Myocyte (in vitro differentiated cells): Measurements from ENCODE around the gene SPTBN1. TPM values are rescaled to one million over a fixed set of nuclear protein-coding genes. Genes with fewer than 3 reads are reported as not detected.

Experiments used
- DNase-seq: peaks from one replicate; pipeline ENCODE4 v3.0.0-alpha.2; 2012; ENCODE audit warnings: low read depth
- polyA plus RNA-seq: library from polyadenylated mRNA; unstranded; fragments of >200 nt; gene quantifications from one replicate; pipeline ENCODE4 v1.2.1, GENCODE V29; 2012; ENCODE audit warnings: missing spikeins
- total RNA-seq: library from RNA; depleted of rRNA; stranded (reverse); fragments of >200 nt; gene quantifications from 2 replicates; pipeline ENCODE4 v1.2.3, GENCODE V29; 2014

SPTBN1 gene
- 277 and 308 TPM in 2 replicates for total RNA-seq
- polyA plus RNA-seq: 222 TPM

DNA sequence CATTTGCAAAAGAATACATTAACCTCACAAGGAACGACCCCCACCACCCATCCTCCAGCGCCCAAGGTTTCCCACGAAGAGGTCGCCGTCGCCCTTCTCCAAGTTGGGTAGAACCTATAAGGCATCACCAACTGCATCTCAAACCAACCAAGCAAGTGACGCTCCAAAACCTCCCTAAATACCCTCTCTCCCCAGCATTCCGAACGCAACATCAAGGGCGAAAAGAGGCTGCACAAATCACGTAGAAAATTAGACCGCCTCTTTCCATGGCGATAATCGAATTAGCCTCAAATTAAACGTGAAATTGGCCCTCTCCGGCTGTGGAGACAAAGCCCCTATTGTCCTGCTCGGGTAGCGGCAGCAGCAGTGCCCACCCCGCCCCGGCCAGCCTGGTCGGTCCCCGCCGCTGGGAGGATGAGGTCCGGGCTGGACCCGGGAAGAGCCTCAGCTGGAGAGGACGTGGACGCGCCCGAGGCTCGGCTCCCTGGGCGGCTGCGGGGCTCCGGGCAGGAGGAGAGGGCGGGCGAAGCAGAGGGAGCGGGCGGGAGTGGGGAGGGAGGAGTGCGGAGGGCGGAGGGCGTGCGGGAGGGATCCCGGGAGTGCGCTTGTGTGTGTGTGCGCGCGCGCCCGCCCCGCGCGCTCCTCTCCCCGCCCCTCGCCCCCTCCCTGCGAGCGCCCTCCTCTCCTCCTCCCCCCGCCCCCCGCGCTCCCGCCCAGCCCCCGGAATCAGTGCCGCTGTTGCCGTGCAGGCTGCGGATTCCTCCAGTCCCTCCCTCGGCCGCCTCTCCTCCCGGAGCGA is at the start of gene SPTBN1:
SPTBN1 (plus strand) TSS at position 765 of the 799 bp plus-strand sequence. CDS start 70,092 bp downstream, outside the sequence.
- peak; percentile 93 for DNase-seq

DNA sequence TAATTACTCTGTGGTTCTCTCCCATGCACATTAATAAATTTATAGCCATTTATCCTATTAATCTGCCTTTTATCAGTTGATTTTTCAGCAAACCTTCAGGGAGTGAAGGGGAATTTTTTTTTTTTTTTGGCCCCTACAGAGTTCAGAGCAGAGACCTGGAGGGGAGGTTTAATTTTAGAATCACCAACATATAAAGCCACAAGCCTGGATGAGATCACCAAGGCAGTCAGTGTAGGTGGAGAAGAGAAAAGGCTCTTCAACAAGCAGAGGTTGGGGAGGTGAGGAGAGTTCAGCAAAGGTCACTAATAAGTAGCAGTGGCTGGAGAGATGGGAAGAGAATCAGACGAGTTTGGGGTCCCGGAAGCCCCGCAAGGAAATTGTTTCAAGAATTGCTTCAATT is 48.4 kb upstream of the SPTBN1 start:
- DNase-seq: peak; percentile 39

DNA sequence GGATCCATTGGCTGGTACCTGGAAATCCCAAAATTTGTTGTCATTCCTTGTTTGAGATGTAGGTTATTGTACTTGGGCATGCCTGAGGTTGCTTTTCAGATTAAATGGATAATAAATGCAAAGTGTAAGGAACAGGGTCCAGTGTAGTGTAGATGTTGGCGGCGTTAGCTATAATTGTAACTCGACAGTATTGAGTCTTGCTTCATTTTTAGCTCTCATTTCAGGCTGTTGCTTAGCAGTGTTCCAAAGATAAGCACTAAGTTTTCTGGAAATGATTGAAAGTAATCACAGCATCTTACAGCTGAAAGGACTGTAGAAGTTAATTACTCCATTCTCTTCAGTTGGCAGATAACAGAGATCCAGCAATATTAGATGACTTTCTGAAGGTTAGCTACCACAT is 47.8 kb upstream of the SPTBN1 start:
- no peak for DNase-seq

GRCh38 chr2:54409752-54410151 is 46.4 kb upstream of the SPTBN1 start:
- DNase-seq: peak; percentile 74

DNA sequence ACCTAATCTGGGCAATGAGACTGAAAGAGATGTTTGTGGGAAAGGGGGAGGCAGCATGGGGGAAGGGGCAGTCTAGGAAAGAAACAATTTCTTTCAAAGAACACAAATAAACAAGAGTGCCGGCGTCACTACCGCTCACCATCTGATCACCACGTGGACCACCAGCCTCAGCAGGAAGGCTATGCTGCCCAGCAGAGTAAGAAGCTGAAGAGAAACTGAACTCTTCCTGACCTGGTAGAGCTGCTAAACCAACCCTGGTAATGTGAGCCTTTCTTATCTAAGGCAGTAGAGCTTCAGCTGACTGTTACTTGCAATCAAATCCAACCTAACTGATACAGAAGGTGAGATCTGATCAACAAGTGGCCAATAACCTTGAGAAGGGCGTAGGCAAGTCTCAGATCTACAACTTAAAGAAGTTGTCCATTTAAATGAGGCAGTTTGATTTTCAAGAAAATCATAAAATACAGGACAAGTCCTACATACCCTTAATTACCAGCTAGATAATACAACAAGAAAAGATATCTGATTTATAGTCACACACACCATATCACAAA is 44.2 kb upstream of the SPTBN1 start:
- no peak for DNase-seq

- DNase-seq: no peak
Observed at GRCh38 chr2:54416166-54416813, 39.8 kb upstream of the SPTBN1 start.

GRCh38 chr2:54416938-54417337 is 39.2 kb upstream of the SPTBN1 start:
- no peak for DNase-seq

DNA sequence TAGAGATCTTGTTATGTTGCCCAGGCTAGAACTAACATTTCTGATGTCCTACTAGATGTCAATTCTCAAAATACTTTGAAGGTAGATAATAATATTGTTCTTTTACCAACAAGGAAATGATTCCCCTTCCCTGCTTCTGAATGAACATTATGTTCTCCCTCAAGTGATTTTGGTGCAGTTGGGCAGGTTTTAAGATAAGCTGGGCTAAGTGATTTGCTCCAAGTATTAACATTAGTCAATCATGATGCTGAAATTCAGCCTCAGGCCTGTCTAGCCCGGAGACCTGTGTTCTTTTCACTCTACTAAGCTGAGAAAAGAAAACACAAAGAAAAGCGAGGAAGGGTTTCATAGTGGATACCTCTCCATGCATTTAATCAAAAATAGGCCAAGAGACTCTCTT is 38.5 kb upstream of the SPTBN1 start:
- no peak for DNase-seq

GRCh38 chr2:54419388-54419787 is 36.7 kb upstream of the SPTBN1 start:
- no peak for DNase-seq

GRCh38 chr2:54419855-54420523 is 36.1 kb upstream of the SPTBN1 start:
- no peak for DNase-seq

- DNase-seq: no peak
Observed at GRCh38 chr2:54420524-54421172, 35.5 kb upstream of the SPTBN1 start.

DNA sequence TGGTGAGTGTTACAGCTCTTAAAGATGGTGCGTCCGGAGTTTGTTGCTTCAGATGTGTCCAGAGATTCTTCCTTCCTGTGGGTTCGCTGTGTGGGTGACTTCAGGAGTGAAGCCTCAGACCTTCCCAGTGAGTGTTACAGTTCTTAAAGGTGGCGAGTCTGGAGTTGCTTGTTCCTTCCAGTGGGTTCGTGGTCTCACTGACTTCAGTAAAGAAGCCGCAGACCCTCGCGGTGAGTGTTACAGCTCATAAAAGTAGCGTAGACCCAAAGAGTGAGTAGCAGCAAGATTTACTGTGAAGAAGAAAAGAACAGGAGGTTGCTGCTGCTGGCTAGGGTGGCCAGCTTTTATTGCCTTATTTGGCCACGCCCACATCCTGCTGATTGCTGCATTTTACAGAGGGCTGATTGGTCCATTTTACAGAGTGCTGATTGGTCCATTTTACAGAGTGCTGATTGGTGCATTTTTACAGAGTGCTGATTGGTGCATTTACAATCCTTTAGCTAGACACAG is 34.0 kb upstream of the SPTBN1 start:
- DNase-seq: no peak

DNA sequence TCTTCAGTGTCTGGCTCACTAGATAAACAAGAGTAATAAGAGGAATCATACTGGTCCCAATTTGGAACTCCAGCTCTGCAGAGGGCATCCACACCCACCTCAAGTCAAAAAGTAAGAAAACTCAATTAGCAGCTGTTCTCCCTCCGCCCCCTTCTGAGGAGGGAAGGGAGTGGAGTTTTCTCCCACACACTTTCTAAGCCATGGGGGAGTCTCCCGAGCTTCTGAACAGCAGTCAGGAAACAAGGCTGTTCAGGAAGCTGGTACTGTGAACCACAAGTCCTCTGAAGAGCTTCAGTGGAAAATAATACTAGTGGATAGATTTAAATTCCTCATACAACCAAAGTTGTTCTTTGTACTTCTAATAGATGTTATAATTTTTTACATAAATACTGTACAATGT is 32.9 kb upstream of the SPTBN1 start:
- peak; percentile 57 for DNase-seq

DNA sequence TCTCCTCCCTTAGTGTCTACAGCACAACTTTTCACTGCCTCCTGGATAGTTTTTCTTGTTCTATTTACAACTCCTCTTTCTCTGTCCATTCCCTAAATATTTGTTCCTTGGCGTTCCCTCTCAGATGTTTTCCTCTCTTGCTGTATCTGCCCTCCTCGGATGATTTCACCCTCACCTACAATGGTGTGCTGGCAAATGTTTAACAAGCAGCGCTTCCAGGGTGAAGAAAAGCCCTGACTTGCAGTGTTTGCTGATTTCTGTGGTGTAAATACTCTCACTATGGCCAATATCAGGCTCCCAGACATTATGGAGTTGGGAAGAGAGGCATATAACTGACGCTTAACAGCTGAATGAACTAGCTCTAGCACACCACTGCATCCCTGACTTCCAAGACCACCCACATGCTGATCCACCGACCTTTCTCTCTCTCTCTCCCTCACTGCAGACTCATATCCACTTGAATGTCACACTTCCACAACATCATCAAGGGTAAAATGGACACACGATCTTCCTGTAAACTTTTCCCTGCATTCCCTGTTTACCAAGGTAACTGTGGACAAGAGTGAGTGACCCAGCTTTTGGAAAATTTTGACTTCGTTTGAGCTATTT is 31.5 kb upstream of the SPTBN1 start:
- no peak for DNase-seq

DNA sequence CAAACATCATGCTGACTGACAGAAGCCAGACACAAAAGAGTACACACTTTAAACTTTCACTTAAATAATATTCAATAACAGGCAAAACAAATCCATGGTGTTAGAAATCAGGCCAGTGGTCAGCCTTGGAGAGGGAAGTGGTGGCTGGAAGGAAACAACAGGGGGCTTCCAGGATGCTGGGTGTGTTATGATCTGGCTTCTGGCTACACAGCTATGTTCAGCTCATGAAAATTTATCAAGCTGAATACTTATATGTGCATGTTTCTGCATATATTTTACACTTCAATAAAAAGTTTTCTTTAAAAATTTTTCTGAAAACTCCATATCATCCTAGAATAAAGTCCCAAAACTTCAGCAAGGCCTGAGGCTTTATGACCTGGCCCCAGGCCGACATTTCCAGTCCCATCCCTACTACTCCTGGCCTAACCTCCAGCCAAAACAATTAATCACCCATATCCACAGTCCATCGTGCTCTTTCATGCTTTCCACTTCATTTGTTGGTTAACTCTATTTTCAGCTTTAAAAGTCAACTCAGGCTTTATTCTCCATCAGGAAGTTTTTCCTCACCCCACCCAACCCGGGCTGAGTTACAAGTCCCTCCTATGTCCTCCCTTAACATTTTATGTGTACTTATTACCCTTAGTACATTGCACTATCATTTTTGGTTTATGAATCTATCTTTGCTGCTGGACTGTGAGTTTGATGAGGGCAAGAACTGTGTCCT is 27.9 kb upstream of the SPTBN1 start:
- no peak for DNase-seq

DNA sequence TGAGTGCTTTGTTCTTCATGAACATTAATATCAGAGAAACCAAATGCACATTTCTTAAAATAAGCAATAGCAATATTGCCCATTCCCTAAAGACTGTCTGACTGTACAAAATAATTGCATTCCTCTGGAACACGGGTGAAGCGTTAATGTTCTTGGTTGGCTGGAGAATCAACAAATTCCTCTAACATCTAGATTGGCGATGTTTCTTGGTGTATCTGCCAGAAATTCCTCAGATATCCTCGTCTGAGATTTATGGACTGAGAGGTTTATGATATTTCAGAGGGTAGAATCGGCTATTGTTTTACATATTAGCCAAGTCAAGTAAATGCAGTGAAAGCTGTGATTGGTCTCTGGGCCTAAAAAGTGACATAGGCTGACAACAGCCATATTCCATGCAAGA is 27.1 kb upstream of the SPTBN1 start:
- DNase-seq: no peak

DNA sequence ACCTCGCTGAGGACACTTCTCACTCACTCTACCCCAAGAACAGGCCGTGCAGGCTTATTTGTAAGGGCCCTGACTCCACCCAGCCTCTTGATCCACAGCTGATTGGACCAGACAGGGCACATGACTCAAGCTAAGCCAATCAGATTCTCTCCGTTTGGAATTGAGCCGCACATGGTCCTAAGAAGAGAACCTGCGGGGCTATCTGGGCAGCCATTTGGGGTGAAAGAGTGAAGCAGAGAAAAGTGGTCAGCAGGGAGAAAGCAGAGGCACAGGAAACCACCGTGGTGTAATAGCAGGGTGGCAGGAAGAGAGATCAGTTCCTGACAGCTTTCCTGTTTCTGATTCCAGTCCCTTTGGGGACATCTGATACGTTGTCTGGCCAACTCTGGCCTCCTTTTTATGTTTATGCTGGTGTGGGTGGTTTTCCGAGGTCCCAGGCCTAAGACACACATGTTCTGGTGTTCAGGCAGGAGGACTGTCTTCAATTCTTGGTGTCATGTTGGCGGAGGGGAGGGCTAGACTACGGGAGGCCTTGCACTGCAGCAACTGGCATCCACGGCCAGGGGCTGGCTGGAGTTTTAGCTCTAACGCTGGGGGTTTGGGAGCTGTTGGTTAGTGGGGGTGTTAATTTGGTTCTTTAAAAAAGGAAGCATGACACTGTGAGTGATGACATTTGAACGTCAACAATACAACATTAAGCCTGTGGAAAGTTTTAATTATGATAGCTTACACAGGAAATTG is 26.1 kb upstream of the SPTBN1 start:
- no peak for DNase-seq

DNA sequence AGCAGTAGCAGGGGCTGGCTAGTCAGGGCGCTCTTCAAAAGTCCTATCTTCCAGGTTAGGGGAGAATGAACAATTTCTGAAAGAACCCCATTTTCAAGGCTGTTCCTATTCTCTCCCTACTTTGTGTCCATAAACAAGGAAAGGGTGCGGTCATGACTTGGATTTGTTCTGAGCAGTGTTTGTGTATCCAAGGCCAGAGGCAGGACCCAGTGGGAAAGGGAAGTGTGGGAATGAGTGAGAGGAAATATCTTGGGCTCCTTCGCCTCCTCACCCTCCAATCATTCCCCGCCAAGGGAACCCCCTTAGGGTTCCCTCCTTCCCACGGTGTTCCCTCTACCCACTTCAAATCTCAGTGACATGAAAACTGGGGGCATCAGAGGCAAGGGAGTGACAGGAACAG is 25.5 kb upstream of the SPTBN1 start:
- no peak for DNase-seq

GRCh38 chr2:54432251-54433015 is 23.7 kb upstream of the SPTBN1 start:
- peak; percentile 24 for DNase-seq
